HG02623 (cell line): Measurements from ENCODE around the gene ZNF460.

Experiments used
- ATAC-seq: cut with Tn5 transposase; IDR thresholded peaks from one replicate; pipeline ENCODE4 v1.9.1; 2021; ENCODE audit warnings: moderate library complexity; ENCODE audit not compliant: unreplicated experiment

Gene ZNF460

GRCh38 chr19:57338877-57339276 is 58.6 kb downstream of the ZNF460 start:
- no peak for ATAC-seq

DNA sequence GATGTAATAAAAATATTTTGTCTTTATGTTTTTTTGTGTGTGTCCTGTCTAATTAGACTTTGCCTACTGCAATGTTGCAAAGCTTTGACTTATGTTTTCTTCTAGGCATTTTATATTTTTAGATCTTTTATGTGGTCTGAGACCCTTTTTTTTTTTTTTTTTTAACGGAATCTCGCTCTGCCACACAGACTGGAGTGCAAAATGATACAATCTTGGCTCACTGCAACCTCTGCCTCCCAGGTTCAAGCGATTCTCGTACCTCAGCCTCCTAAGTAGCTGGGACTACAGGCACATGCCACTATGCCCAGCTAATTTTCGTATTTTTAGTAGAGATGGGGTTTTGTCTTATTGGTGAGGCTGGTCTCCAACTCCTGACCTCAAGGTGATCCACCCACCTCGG is 62.3 kb downstream of the ZNF460 start:
- no peak for ATAC-seq
